ENCODE measurements around the gene DNAJC5G. TPM values are rescaled to one million over a fixed set of nuclear protein-coding genes. Genes with fewer than 3 reads are reported as not detected.

The DNAJC5G gene
- total and polyA plus RNA-seq, 2 of the 13 experiments (the other 11 are each of a cell fraction or from before 2014, with no cell fraction given): 0.05 TPM; not detected in 1

GRCh38 chr2:27320958-27321543, 45.8 kb downstream of the DNAJC5G start (continued):
- TF ChIP-seq ZNF550 (CRISPR knock-in tag; IDR thresholded peaks at IDR 0.05; ENCODE audit: borderline replicate concordance): no peak
- no peak for TF ChIP-seq SNAPC4 (CRISPR knock-in tag; IDR thresholded peaks at IDR 0.05)
- peak; percentile 60 for TF ChIP-seq ELF1 (CRISPR knock-in tag; IDR thresholded peaks at IDR 0.05)
- TF ChIP-seq ZNF333 (CRISPR knock-in tag; IDR thresholded peaks at IDR 0.05; ENCODE audit: borderline replicate concordance): no peak
- TF ChIP-seq MED1 (CRISPR knock-in tag; IDR thresholded peaks at IDR 0.05): peak; percentile 92
- peak; percentile 46 for TF ChIP-seq PATZ1 (CRISPR knock-in tag; IDR thresholded peaks at IDR 0.05)
- TF ChIP-seq ZUFSP (CRISPR knock-in tag; IDR thresholded peaks at IDR 0.05; ENCODE audit: borderline replicate concordance): no peak
- no peak for TF ChIP-seq FOXA1 (IDR thresholded peaks at IDR 0.05)
- TF ChIP-seq FOXA1 (CRISPR knock-in tag; IDR thresholded peaks at IDR 0.05): no peak
- no peak for TF ChIP-seq CENPX (CRISPR knock-in tag; IDR thresholded peaks at IDR 0.05)
- TF ChIP-seq CREM (IDR thresholded peaks at IDR 0.05): peak; percentile 81
- no peak for TF ChIP-seq CREM (CRISPR knock-in tag; IDR thresholded peaks at IDR 0.05)
- TF ChIP-seq ZNF724P (CRISPR knock-in tag; IDR thresholded peaks at IDR 0.05; ENCODE audit: borderline replicate concordance): 0 out of 2 replicates have a peak, but pooled peaks have one; percentile 92
- TF ChIP-seq ZNF775 (CRISPR knock-in tag; IDR thresholded peaks at IDR 0.05; ENCODE audit: borderline replicate concordance): no peak
- TF ChIP-seq MTA3 (CRISPR knock-in tag; IDR thresholded peaks at IDR 0.05): no peak
- 0 out of 2 replicates have a peak, but pooled peaks have one; percentile 67 for TF ChIP-seq ARHGAP35 (CRISPR knock-in tag; IDR thresholded peaks at IDR 0.05; ENCODE audit: borderline replicate concordance)
- TF ChIP-seq JARID2 (CRISPR knock-in tag; IDR thresholded peaks at IDR 0.05; ENCODE audit: insufficient replicate concordance): no peak
- no peak for TF ChIP-seq ZNF615 (CRISPR knock-in tag; IDR thresholded peaks at IDR 0.05; ENCODE audit: borderline replicate concordance)
- no peak; the same call in 1 of the 2 replicates for TF ChIP-seq WIZ (CRISPR knock-in tag; IDR thresholded peaks at IDR 0.05)
